Stimulated activated CD8-positive, alpha-beta memory T cell treated with anti-CD3 and anti-CD28 coated beads, Interleukin-15, amount 100 ng/mL, for 4 hours (primary cell): ENCODE data around the gene PPIL6.

Experiments
- DNase-seq, 2 donors: peaks; one replicate each; pipeline ENCODE4 v3.0.0-alpha.2; 2020; ENCODE audit warnings: low read depth in 2 of 2

PPIL6 gene

DNA sequence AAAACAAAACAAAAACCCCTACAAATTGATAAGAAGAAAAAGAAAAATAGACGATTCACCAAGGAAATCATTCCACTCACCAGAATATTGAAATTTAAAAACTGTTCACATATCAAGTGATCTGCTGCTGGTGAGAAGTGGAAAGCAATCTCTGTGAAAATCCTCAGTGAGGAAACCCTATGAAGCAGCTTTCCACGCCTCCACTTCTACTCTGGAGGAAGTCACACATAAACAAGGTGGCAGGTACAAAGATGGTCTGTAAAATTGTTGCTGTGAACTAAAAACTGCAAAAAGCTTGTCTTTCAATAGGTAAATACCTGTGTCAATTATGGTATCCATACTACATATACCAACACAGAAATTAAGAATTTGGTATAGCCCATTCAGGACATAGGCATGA is 76.7 kb downstream of the PPIL6 start:
- DNase-seq = no peak

GRCh38 chr6:109362102-109362884 is 78.1 kb downstream of the PPIL6 start:
- no peak for DNase-seq

GRCh38 chr6:109360791-109361190 is 79.6 kb downstream of the PPIL6 start:
- DNase-seq = no peak

GRCh38 chr6:109360281-109360680 is 80.1 kb downstream of the PPIL6 start:
- DNase-seq = no peak

- DNase-seq = no peak
Observed at GRCh38 chr6:109359248-109359647, 81.2 kb downstream of the PPIL6 start.

- DNase-seq = no peak
Observed at GRCh38 chr6:109358204-109358603, 82.2 kb downstream of the PPIL6 start.

DNA sequence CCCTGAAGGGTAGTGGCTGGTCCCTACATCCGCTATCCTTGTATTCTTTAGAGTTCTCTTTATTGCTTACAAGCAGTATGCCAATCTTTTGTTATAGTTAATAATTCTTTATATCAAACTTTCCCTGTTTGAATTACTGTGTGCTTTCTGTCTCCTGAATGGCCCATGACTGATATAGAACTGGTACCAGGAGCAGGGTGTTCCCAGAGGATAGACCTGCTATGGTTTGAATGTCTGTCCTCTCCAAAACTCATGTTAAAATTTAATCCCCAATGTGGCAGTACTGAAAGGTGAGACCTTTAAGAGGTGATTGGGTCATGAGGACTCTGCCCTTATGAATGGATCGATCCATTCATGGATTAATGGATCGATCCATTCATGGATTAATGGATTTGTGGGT is 84.2 kb downstream of the PPIL6 start:
- DNase-seq = no peak

GRCh38 chr6:109351231-109352130 is 88.9 kb downstream of the PPIL6 start:
- DNase-seq = no peak

DNA sequence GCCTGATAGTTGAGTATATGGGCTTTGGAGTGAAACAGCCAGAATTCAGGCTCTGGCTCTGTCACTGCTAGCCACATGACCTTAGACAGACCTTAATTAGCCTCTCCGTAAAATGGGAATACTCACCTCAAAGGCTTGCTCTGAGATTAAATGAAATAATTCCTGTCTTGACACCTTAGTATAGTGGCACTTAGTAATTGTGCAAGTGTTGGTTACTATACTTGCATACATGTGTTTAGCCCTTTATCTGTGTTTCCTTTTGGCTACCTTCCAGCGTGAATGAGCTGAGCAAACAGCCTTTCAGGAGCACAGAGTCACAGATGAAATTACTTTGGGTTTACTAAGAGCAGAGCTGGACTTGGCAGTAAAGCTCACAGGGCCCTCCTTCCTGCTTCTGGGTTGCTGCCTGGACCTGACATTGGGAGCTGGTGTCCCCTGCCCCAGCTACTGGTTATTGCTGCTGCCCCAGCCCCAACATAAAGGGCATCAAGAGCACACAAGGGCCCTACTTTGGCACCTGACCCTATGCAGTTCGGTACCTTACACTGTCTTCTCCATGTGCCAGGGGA is 90.9 kb downstream of the PPIL6 start:
- DNase-seq = no peak

DNA sequence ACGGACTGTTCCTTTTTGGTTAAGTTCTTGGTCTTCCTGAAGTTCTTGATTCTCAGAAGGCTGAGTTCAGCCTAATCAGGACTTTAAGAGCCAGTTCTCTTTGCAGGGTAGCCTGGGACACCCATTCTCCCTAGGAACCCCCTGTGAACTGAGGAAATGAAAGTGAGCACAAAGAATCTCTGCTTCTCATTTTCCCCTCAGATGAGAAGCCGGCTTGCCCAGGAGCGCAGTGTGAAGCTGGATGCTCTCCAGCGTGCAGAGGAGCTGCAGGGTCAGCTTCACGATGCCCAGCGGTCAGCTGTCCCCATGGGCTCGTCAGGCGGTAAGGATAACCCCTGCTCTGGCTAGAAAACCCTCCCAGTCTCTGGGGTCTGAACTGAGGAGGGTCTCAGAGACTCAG is 92.2 kb downstream of the PPIL6 start:
- no peak for DNase-seq

DNA sequence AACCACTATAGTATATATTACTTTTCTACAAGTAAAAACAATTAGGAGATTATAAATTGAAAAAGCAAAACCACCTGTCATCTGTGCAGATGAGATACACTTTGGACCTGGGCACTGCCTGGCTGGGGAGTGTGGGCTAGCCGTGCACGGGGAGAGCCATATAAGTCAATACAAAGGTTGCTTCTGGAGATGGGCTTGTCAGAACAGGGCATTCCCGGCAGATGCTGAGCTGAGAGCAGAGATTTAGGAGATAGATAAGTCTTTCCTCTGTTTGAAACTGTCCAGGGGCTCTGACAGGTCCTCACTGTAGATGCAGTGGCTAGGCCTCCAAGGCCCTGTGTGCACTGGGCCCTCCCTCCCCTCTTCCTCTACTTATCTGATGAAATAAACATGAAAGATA is 92.6 kb downstream of the PPIL6 start:
- no peak for DNase-seq

DNA sequence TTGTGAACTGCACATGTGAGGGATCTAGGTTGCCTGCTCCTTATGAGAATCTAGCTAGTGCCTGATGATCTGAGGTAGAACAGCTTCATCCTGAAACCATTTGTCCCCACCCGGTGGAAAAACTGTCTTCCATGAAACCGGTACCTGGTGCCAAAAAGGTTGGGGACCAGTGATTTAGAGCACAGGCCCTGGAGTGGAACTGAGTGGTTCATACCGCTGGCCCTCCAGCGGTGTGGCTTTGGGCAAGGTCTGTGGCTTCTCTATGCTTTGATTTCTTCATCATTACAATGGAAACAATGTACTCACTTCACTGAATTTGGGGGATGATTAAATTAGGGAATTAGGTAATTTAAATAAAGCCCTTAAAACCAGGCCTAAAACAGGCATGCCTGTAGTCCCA is 94.4 kb downstream of the PPIL6 start:
- no peak for DNase-seq

- DNase-seq = no peak
Observed at GRCh38 chr6:109344226-109344625, 96.2 kb downstream of the PPIL6 start.

DNA sequence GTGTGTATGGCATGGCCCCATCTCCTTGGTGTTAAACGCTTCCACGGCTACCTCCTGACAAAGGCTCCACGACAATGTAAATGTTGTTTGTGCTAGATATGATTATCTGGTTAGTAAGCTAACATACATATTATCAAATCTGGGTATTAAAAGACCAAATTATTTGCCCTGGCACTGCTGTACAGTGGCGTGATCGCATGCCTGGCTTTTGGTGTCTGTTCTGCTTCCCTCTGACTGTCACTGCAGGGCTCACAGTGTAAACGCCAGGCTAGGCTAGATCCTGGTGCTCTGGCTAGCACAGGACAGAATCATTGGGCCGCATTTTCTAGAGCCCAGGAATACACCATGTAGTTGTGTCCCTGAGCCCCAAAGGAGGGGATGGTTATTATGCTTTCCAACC is 96.9 kb downstream of the PPIL6 start:
- no peak for DNase-seq

GRCh38 chr6:109342911-109343310 is 97.5 kb downstream of the PPIL6 start:
- DNase-seq = no peak

DNA sequence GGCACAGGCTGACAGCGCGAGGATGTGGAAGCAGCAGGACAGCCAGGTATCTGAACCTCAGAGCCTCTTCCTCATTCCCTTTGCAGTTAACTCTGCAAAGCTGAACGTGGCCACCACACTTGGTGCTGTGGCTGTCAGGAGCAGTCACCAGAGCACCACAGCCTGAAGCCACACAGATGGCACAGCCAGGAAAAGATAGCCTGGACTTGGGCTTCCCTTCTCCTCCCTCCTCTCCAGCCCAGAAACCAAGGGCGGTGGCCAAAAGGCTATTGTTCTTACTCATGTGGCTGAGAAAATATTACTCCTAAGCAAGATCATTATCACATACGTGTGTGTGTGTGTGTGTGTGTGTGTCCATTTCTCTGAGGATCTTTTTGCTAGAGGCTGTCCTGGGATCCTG is 97.9 kb downstream of the PPIL6 start:
- DNase-seq = no peak

- DNase-seq = no peak
Observed at GRCh38 chr6:109340811-109341210, 99.6 kb downstream of the PPIL6 start.
